ENCODE measurements around the gene ALPK3.

GRCh38 chr15:84846269-84846668 is 29.1 kb downstream of the ALPK3 start:
- TF ChIP-seq, protein P1, sequence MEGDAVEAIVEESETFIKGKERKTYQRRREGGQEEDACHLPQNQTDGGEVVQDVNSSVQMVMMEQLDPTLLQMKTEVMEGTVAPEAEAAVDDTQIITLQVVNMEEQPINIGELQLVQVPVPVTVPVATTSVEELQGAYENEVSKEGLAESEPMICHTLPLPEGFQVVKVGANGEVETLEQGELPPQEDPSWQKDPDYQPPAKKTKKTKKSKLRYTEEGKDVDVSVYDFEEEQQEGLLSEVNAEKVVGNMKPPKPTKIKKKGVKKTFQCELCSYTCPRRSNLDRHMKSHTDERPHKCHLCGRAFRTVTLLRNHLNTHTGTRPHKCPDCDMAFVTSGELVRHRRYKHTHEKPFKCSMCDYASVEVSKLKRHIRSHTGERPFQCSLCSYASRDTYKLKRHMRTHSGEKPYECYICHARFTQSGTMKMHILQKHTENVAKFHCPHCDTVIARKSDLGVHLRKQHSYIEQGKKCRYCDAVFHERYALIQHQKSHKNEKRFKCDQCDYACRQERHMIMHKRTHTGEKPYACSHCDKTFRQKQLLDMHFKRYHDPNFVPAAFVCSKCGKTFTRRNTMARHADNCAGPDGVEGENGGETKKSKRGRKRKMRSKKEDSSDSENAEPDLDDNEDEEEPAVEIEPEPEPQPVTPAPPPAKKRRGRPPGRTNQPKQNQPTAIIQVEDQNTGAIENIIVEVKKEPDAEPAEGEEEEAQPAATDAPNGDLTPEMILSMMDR (conservative IDR thresholded peaks at IDR 0.05; ENCODE audit: low read depth in 2 of 2): no peak
- TF ChIP-seq ZNF331 (CRISPR knock-in tag; IDR thresholded peaks at IDR 0.05; ENCODE audit: low read depth): no peak
- TF ChIP-seq POLR2AphosphoS5 (IDR thresholded peaks at IDR 0.05; ENCODE audit: low read depth): no peak
- TF ChIP-seq EZH2 (IDR thresholded peaks at IDR 0.05; ENCODE audit: low read depth, unreplicated experiment): no peak
- TF ChIP-seq, protein P2, sequence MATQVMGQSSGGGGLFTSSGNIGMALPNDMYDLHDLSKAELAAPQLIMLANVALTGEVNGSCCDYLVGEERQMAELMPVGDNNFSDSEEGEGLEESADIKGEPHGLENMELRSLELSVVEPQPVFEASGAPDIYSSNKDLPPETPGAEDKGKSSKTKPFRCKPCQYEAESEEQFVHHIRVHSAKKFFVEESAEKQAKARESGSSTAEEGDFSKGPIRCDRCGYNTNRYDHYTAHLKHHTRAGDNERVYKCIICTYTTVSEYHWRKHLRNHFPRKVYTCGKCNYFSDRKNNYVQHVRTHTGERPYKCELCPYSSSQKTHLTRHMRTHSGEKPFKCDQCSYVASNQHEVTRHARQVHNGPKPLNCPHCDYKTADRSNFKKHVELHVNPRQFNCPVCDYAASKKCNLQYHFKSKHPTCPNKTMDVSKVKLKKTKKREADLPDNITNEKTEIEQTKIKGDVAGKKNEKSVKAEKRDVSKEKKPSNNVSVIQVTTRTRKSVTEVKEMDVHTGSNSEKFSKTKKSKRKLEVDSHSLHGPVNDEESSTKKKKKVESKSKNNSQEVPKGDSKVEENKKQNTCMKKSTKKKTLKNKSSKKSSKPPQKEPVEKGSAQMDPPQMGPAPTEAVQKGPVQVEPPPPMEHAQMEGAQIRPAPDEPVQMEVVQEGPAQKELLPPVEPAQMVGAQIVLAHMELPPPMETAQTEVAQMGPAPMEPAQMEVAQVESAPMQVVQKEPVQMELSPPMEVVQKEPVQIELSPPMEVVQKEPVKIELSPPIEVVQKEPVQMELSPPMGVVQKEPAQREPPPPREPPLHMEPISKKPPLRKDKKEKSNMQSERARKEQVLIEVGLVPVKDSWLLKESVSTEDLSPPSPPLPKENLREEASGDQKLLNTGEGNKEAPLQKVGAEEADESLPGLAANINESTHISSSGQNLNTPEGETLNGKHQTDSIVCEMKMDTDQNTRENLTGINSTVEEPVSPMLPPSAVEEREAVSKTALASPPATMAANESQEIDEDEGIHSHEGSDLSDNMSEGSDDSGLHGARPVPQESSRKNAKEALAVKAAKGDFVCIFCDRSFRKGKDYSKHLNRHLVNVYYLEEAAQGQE (IDR thresholded peaks at IDR 0.05; ENCODE audit: unreplicated experiment): no peak
- TF ChIP-seq ZNF114 (CRISPR knock-in tag; IDR thresholded peaks at IDR 0.05): no peak
- TF ChIP-seq EZH2phosphoT487 (IDR thresholded peaks at IDR 0.05; ENCODE audit: unreplicated experiment): no peak
- TF ChIP-seq CREB1 (CRISPR knock-in tag; IDR thresholded peaks at IDR 0.05; ENCODE audit: low read depth): no peak
- TF ChIP-seq ETS1 (IDR thresholded peaks at IDR 0.05): no peak
- TF ChIP-seq JUNB (IDR thresholded peaks at IDR 0.05; ENCODE audit: unreplicated experiment): no peak
- TF ChIP-seq ZNF462 (CRISPR knock-in tag; IDR thresholded peaks at IDR 0.05): no peak
- TF ChIP-seq NANOG (IDR thresholded peaks at IDR 0.05; ENCODE audit: borderline replicate concordance): no peak

Data from GM23338 (cell line).